Ishikawa (cell line): ENCODE results near the gene C1orf122.

Experiments
- CEBPB ChIP-seq: IDR thresholded peaks from 2 replicates; pipeline ENCODE4 v1.6.1; 2012
- CREB1 ChIP-seq: IDR thresholded peaks from 2 replicates; pipeline ENCODE4 v1.6.1; 2012; ENCODE audit warnings: low read depth
- FOXM1 ChIP-seq: IDR thresholded peaks from 2 replicates; pipeline ENCODE4 v1.6.1; 2012; ENCODE audit warnings: low read depth, borderline replicate concordance
- MAX ChIP-seq: IDR thresholded peaks from 2 replicates; pipeline ENCODE4 v1.6.1; 2012
- REST ChIP-seq: IDR thresholded peaks from 2 replicates; pipeline ENCODE4 v1.6.1; 2012; ENCODE audit warnings: low read depth, mild to moderate bottlenecking
- TAF1 ChIP-seq: IDR thresholded peaks from 2 replicates; pipeline ENCODE4 v1.6.1; 2012; ENCODE audit warnings: low read depth, mild to moderate bottlenecking
- TCF12 ChIP-seq: IDR thresholded peaks from 2 replicates; pipeline ENCODE4 v1.6.1; 2012; ENCODE audit warnings: low read depth
- YY1 ChIP-seq: IDR thresholded peaks from 2 replicates; pipeline ENCODE4 v1.6.1; 2012; ENCODE audit warnings: low read depth

GRCh38 chr1:37759451-37759850 is 48.1 kb upstream of the C1orf122 start:
- TF ChIP-seq REST = no peak
- TF ChIP-seq CEBPB = no peak
- no peak for TF ChIP-seq TCF12
- no peak for TF ChIP-seq FOXM1
- TF ChIP-seq YY1 = no peak
- TF ChIP-seq TAF1 = no peak
- no peak for TF ChIP-seq MAX
- no peak for TF ChIP-seq CREB1
